H1 (cell line): Measurements from ENCODE around the gene HOXD1.

Experiments used
- BRCA1 ChIP-seq: IDR thresholded peaks from 2 replicates; pipeline ENCODE4 v1.6.1; 2012; ENCODE audit warnings: low read depth, low read length, improper control_type of control experiment
- EP300 ChIP-seq, 2 experiments: IDR thresholded peaks; 1 replicate in 1 of 2; 2 replicates in 1 of 2; pipeline ENCODE4 v1.6.1; 2011 to 2012; ENCODE audit warnings: low read depth in 2 of 2, low read length in 2 of 2, mild to moderate bottlenecking in 2 of 2, borderline replicate concordance in 1 of 2, inconsistent platforms in 1 of 2, moderate library complexity in 1 of 2
- JUND ChIP-seq: IDR thresholded peaks from 2 replicates; pipeline ENCODE4 v1.6.1; 2011; ENCODE audit warnings: mild to moderate bottlenecking, improper control_type of control experiment, low read length
- POLR2AphosphoS5 ChIP-seq: IDR thresholded peaks from 2 replicates; pipeline ENCODE4 v1.6.1; 2011; ENCODE audit warnings: low read depth, low read length
- SP1 ChIP-seq: IDR thresholded peaks from 2 replicates; pipeline ENCODE4 v1.6.1; 2011; ENCODE audit warnings: low read depth, low read length
- TF ChIP-seq, protein P1 (sequence below): IDR thresholded peaks from 2 replicates; pipeline ENCODE4 v1.6.1; 2012; ENCODE audit warnings: inconsistent platforms
- TF ChIP-seq, protein P2 (sequence below), 3 experiments: IDR thresholded peaks; 1 replicate in 2 of 3; 2 replicates in 1 of 3; pipeline versions ENCODE4 v1.5.1 to v1.6.1; 2011; ENCODE audit warnings: low read length in 3 of 3, mild to moderate bottlenecking in 3 of 3, inconsistent platforms in 2 of 3, low read depth in 1 of 3, moderate library complexity in 1 of 3; ENCODE audit not compliant: insufficient read depth in 1 of 3; ENCODE audit errors: control extremely low read depth in 1 of 3

DNA sequence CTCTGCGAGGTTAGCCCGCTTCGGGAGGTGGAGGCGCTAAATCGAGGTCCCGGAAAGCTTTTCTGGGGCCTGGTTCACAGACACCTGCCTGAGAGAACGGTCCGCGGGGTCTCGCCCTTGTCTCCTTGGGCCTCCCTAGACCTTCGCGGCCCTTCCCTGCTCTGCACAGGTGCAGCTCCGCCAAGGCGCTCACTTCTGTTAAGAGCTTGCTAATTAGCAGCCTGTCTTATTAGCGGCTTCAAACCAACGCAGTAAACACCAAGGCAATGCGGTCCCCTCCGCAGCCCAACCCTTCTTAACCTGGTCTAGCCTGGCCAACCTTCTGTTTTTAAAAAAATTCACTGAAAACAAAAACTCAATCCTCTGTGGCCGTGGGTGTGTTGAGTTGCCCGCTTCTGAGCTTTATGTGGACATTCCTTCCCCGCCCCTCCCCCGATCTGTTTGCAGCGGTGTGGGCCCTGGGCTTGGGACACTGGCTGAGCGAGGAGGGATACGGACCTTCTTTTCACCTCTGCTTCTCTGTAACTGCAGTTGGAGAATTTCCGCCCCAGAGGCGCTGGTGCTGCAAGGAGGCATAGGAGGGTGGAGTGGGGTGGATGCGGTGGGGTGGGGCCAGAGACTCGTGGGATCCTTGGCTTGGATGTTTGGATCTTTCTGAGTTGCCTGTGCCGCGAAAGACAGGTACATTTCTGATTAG, 40.5 kb upstream of the HOXD1 start:
- TF ChIP-seq POLR2AphosphoS5 (no peak), EP300 (IDR thresholded peaks at IDR 0.05; ENCODE audit: borderline replicate concordance in 1 of 2, low read depth in 2 of 2, low read length in 2 of 2) (no peak), BRCA1 (no peak), JUND (no peak), SP1 (no peak)
- TF ChIP-seq, protein P1, sequence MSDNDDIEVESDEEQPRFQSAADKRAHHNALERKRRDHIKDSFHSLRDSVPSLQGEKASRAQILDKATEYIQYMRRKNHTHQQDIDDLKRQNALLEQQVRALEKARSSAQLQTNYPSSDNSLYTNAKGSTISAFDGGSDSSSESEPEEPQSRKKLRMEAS, result no peak
- TF ChIP-seq, protein P2, sequence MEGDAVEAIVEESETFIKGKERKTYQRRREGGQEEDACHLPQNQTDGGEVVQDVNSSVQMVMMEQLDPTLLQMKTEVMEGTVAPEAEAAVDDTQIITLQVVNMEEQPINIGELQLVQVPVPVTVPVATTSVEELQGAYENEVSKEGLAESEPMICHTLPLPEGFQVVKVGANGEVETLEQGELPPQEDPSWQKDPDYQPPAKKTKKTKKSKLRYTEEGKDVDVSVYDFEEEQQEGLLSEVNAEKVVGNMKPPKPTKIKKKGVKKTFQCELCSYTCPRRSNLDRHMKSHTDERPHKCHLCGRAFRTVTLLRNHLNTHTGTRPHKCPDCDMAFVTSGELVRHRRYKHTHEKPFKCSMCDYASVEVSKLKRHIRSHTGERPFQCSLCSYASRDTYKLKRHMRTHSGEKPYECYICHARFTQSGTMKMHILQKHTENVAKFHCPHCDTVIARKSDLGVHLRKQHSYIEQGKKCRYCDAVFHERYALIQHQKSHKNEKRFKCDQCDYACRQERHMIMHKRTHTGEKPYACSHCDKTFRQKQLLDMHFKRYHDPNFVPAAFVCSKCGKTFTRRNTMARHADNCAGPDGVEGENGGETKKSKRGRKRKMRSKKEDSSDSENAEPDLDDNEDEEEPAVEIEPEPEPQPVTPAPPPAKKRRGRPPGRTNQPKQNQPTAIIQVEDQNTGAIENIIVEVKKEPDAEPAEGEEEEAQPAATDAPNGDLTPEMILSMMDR (IDR thresholded peaks at IDR 0.05; ENCODE audit: control extremely low read depth in 1 of 3, insufficient read depth in 1 of 3, low read depth in 1 of 3, low read length in 3 of 3), result no peak
